Measurements from ENCODE around the gene MAPKAP1. TPM values are rescaled to one million over a fixed set of nuclear protein-coding genes. Genes with fewer than 3 reads are reported as not detected.

The MAPKAP1 gene
- total RNA-seq, 1 experiment from 2014 or later: 203 TPM

- DNase-seq (ENCODE audit: low read depth): no peak
Measured at GRCh38 chr9:125399165-125399564, 307.8 kb downstream of the MAPKAP1 start.

GRCh38 chr9:125398243-125398642 is 308.8 kb downstream of the MAPKAP1 start:
- no peak for DNase-seq (ENCODE audit: low read depth)

GRCh38 chr9:125397736-125398135 is 309.3 kb downstream of the MAPKAP1 start:
- no peak for DNase-seq (ENCODE audit: low read depth)

GRCh38 chr9:125396799-125397198 is 310.2 kb downstream of the MAPKAP1 start:
- no peak for DNase-seq (ENCODE audit: low read depth)

GRCh38 chr9:125393426-125393825 is 313.6 kb downstream of the MAPKAP1 start:
- DNase-seq (ENCODE audit: low read depth): peak; percentile 87

- DNase-seq (ENCODE audit: low read depth): no peak
Measured at GRCh38 chr9:125391704-125392103, 315.3 kb downstream of the MAPKAP1 start.

- no peak for DNase-seq (ENCODE audit: low read depth)
Measured at GRCh38 chr9:125388978-125389377, 318.0 kb downstream of the MAPKAP1 start.

- no peak for DNase-seq (ENCODE audit: low read depth)
Measured at GRCh38 chr9:125387861-125388524, 319.0 kb downstream of the MAPKAP1 start.

Small RNA genes within 50 kb of the gene (small RNA-seq; reads per million reads assigned to genes)
- not detected for gene RF00017

Other genes with a start within 250 kb of the MAPKAP1 start
- gene PBX3, start 40.2 kb upstream of the MAPKAP1 start, total RNA-seq (2014; rRNA removed; shearing (Covaris generic)): 32.3 and 75.8 TPM in 2 replicates

All from HT1080 (cell line).